GM12873 (cell line): ENCODE results near the gene FGF1.

Experiments
- CTCF ChIP-seq: IDR thresholded peaks from 2 replicates; pipeline ENCODE4 v1.5.1; 2012; ENCODE audit warnings: low read depth, mild to moderate bottlenecking, moderate library complexity, low read length, control low read depth; ENCODE audit not compliant: insufficient read depth; ENCODE audit errors: missing control alignments

The FGF1 gene

GRCh38 chr5:142683881-142684505 lies 1.9 kb downstream of the FGF1 start:
- no peak for TF ChIP-seq CTCF

- TF ChIP-seq CTCF = no peak
Measured at GRCh38 chr5:142683116-142683515, 2.8 kb downstream of the FGF1 start.

GRCh38 chr5:142680605-142681259 lies 5.2 kb downstream of the FGF1 start:
- no peak for TF ChIP-seq CTCF

- no peak for TF ChIP-seq CTCF
Measured at GRCh38 chr5:142679744-142680143, 6.1 kb downstream of the FGF1 start.

GRCh38 chr5:142678529-142678928 lies 7.4 kb downstream of the FGF1 start:
- TF ChIP-seq CTCF = no peak

GRCh38 chr5:142677198-142677597 lies 8.7 kb downstream of the FGF1 start:
- no peak for TF ChIP-seq CTCF

- TF ChIP-seq CTCF = no peak
Measured at GRCh38 chr5:142676318-142676717, 9.6 kb downstream of the FGF1 start.
